GM19455 (cell line): ENCODE measurements around the gene JOSD2.

ENCODE experiments used
- ATAC-seq: cut with Tn5 transposase; IDR thresholded peaks from one replicate; pipeline ENCODE4 v1.9.1; 2021; ENCODE audit not compliant: unreplicated experiment

JOSD2 gene

DNA sequence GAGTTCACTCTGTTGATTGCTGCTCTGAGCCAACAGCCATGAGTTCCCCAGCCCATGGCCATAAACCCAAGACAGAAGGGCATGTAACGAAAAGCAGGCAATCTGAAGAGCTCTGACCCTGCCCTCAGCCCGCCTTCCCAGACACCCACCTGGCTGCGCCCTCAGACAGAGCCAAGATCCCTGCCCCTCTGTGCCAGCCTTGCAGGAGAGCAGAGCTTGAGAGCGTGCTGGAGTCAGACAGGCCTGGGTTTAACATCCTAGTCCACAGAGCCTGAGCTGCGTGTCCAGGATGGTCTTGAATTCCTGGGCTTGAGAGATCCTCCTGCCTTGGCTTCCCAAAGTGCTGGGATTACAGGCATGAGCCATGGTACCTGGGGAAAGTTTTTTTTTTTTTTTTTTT lies 53.7 kb downstream of the JOSD2 start:
- no peak for ATAC-seq
